ENCODE results near the gene MYDGF.
"Not testable (repeated sequence)": the region's sequence is repeated elsewhere in the genome, so short reads cannot be mapped to it uniquely, and the experiment has no call there.

MYDGF gene

DNA sequence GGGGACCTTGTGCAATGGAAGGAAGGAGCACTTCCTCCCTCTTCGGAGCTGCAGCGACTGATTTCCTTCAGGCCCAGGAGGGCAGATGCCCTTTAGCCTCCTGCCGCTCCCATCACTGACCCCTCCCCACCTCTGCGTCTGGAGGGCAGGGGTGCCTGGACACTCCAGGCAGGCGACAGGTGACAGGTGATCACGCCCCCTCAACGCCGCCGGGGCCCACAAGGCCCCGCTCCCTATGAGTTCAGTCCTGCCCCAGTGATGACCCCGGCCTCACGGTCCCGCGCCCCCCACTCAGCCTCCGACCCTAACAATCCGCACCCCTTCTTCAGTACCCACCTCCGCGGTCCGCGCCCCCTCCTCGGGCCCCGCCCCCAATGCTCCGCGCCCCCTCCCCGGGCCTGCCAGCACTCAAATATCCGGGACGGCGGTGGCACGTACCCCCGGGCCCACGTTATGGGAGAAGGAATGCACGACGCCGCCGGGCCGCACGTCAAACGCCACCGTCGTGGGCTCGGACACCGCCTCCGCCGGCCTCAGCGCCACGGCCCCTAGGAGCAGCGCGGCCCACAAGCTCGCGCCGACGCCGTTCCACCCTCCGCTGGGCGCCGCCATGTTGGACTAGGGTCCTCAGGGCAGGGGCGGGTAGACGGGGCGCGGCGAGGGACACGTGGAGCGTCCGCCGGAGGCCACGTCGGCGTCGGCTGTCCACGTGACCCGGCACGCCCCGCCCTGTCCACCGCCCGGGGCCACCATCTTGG is at the start of gene MYDGF:
MYDGF (minus strand) TSS at position 620 of the 758 bp plus-strand sequence; CDS start at position 612, 8 bp downstream.
- DNase-seq (ENCODE audit: low read depth): peak; percentile 85

DNA sequence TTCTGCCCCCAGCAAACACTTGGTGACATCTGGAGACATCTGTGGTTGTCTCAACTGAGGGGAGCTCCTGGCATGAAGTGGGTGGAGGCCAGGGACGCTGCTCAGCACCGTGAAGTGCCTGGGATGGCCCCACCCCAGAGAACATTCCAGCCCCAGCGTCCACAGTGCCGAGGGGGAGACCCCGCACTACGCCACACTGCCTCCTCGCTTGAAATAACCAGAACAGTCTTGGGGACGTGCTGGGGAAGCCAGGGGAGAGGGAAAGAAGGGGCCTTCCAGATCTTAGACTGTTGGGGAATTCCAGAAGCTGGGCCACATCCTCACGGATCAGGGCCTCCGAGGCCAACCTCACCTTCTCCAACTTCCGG is 49.3 kb upstream of the MYDGF start:
- DNase-seq (ENCODE audit: low read depth): no peak

- DNase-seq (ENCODE audit: low read depth): no peak
Observed at GRCh38 chr19:4717966-4718701, 48.0 kb upstream of the MYDGF start.

DNA sequence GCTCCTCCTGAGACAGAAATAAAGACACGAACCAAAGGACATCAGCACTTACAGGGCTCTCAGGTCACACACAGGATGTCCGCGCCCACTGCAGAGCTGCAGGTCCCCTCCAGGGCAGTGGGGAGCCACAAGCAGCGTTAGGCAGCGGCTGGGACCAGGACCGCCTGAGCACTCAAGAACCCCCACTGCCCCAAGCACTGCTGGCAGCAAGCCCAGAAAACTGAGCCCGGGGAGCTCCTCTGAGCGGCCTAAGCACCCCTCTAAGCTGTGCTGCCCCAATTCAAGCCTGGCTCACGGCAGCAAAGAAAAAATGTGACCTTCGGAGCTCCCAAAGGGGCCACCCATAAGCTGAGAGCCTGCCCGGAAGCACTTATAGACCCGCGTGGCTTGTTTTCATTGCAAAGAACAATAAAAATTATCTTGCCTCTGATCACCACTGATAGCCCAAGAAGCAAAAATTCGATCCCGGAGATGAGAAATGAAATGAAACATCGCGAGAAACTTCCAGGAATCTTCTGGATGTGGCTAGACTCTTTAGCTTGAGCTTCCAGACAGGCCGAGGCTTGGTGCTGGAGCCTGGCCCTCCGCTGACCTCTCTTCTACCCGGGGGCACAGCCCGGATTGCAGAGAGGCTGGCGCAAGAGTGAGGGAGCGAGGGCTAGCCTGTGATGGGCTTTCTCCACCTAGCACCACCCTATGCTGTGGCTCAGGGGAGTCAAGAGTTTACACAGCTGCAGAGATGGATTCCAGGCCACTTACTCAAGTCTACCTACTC is 47.2 kb upstream of the MYDGF start:
- no peak for DNase-seq (ENCODE audit: low read depth)

DNA sequence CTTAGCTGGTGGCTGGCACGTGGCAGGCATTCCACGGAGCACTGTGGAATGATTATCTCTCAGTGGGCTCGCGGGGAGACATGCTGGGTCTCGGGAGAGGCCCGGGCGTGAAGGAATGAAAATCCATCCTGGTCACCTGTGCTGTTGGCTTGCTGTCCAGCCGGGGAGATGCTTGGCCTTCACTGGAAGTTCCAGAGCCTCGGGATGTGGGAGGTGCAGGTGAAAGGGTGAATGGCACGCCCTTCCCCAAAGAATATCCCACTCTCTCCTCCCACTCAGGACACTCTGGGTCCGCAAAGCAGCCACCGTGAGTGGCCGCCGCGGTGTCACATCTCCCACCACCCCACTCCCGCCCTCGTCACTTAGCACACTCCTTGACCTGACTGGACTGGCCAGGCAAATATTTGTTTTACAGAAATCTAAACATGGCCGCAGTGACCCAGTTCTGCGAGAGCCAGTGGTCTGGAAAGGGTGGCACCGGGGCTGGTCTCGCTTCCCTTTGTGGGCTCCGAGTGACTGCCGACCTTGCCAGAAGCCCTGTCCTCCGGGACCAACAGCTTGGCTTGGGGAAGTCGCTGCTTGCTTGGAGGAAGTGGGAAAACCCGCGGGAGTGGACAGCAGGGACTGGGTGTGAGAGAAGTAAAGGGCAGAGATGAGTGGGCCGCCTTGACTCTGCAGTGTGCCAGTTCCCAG is 45.5 kb upstream of the MYDGF start:
- no peak for DNase-seq (ENCODE audit: low read depth)

DNA sequence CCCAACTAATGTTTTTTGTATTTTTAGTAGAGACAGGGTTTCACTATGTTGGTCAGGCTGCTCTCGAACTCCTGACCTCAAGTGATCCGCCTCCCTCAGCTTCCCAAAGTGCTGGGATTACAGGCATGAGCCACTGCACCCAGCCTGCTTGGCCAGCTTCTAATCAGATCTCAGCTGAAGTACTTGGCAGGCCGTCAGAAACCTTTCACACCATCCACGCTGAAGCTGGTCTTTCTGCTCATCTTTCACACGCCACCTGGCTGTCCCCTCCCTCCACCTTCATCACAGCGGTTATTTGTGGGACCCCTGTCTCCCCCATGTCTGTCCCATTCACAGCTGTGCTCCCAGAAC is 45.0 kb upstream of the MYDGF start:
- not testable (repeated sequence) for DNase-seq (ENCODE audit: low read depth)

GRCh38 chr19:4714016-4714415 is 43.9 kb upstream of the MYDGF start:
- DNase-seq (ENCODE audit: low read depth): no peak

DNA sequence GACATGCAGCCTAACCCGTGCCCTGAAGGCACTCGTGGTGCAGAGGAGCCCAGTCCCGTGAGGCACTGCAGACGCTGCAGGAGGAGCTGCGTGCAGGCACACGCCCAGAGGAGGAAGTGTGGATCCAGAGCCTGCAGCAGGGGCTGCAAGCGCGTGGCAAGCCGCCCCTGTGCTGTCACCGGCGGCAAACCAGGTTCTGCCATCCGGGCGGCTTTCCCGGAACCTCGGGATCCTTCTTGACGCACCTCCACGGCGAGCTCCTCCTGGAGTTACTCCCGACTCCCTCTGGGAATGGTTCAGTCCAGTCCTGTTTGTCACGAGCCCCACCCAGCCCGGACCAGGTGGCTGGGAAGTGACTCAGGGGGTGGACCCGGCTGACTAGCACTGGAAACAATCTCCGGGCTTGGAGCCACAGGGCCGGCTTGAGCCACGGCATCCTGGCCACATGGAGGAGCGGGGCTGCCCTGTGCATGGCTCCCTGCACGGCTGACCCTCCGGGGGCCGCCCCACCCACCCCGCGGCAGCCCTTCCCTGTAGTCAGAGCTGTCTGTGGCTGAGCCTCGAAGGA is 43.3 kb upstream of the MYDGF start:
- DNase-seq (ENCODE audit: low read depth): no peak

DNA sequence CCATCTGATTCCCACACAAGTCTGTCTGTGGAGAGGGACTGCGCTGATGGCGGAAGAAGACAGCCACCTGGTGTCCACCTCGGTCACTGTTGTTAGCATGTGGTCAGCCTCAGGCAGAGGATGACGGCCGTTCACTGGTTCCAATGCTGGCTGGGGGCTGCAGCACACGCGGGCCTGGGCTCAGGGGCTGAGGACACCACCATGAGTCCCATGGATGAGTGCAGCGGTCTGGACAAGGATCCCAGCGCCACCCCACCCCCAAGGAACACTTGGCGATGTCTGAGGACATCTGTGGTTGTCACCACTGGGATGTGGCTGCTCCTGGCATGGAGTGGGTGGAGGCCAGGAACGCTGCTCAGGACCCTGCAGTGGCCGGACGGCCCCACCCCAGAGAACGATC is 42.6 kb upstream of the MYDGF start:
- DNase-seq (ENCODE audit: low read depth): no peak

DNA sequence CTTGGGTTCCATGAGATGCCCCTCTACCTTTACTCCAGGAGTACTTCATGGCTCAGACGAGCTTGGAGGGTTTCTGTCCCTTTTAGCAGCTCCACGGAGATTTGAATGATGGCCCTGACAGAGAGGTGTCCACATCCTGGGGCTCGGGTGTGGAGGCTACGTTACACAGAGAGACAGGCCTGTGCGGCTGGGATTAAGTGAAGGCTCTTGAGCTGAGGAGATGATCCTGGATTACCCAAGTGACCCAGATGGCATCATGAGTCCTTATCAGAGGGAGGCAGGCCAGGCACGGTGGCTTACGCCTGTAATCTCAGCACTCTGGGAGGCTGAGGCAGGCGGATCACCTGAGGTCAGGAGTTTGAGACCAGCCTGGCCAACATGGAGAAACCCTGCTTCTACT is 41.1 kb upstream of the MYDGF start:
- DNase-seq (ENCODE audit: low read depth): no peak

DNA sequence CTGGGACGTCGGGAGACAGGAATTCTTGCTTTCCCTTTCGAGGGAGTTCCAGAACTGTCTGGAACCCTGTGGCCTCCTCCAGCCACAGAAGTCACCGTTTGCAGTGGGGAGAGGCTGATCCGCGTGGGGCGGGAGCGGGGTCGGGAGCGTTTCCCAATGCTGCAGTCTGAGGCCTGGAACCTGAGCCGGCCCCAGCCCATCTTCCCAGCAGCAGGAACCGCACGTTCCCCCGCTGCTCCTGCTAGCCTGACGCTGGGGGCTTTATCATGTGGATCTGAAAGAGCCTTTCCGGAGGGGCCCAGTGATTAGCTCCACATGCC is 40.1 kb upstream of the MYDGF start:
- DNase-seq (ENCODE audit: low read depth): no peak

DNA sequence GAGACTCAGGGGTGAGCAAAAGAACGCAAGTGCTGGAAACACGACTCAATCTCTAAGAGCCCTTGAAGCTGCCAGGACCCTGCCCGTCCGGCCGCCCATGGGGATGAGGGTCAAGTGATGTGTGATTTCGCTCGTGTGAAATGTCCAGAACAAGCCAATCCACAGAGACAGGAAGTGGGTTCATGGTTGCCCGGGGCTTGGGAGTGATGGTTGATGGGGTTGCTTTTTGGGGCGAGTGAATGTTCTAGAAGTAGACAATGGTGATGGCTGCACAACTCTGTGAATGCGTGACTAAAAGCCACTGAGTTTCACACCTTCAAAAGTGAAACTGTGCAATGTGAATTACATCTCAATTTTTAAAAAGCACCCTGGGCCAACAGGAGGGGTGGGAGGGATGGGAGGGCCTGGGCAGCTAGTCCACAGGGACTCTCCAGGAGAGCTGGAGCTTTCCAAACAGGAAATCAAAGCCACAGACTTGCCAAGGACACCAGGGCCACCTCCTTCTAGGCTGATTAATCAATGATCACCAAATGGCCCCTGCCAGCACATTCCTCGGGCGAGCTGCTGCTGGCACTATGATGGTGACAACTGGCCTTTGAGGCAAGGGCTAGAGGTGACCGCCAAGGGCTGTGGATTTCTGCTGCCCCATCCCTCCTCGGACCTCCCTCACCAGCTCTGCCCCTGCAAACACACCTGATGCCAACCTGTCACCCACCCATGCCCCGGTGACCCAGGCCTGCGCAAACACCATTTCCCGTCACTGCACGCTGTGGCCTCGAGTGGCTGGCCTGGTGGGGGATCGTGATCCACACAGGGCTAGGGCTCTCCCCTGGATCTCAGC is 39.5 kb upstream of the MYDGF start:
- no peak for DNase-seq (ENCODE audit: low read depth)

DNA sequence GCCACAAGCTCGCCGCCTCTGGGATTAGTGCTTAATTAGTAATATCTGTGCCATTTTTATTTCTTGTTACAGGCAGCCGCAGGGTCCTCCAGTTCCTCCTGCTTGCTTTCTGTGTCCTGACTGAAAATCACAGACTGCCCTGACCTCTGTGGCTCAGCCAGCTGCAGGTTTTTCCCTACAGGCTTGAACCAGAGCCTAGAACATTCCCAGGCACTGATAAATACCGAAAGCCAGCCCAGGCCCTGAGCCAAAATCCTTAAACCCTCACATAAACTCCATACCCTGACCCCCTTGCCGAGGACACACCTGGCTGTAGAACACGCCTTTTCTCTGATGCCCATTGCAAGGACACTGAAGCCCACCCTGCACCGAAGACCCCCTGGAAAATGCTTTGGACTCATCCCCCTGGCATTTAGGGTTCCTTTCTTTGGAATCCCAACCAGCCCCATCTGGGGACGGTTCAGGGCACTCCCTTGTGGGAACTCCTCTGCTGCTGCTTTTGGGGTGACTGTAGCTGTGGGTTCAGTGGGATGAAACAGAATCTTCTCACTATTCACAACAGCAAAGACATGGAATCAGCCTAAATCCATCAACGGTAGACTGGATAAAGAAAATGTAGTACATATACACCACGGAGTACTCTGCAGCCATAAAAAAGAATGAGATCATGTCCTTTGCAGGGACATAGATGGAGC is 38.0 kb upstream of the MYDGF start:
- DNase-seq (ENCODE audit: low read depth): no peak

DNA sequence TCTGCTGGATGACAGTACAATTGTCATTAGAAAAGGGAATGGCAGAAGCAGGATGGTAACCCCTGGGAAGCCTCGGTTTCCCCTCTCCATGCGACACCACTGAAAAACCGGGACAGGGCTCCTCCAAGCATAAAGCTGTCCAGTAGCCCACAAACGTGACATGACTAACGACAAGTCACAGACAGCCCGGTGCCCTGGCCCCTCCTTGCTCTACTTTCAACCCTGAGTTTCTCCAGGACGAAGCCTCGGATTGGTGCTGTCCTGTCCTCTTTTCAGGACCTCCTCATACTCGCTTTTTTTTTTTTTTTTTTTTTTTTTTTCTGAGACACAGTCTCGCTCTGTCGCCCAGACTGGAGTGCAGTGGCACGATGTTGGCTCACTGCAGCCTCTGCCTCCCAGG is 37.2 kb upstream of the MYDGF start:
- no peak for DNase-seq (ENCODE audit: low read depth)

- DNase-seq (ENCODE audit: low read depth): no peak
Observed at GRCh38 chr19:4705413-4706131, 35.4 kb upstream of the MYDGF start.

DNA sequence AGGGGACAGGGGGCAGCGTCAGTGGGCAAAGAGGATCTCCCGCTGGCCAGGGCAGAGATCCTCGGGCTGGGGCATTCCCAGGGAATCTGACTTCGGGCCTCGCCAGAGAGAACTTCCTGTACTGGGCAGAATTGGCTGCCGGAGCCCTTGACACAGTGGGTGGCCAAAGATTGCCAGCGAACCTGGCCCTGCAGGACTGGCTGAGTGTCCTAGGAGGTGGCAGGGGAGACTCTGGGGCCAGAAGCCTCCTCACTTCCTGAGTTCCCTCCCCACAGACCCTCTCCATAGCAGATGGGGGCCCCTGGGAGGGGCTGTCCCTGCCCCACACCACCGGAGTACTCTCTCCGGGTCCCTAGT is 34.2 kb upstream of the MYDGF start:
- DNase-seq (ENCODE audit: low read depth): no peak

GRCh38 chr19:4703671-4704316 is 33.7 kb upstream of the MYDGF start:
- no peak for DNase-seq (ENCODE audit: low read depth)

DNA sequence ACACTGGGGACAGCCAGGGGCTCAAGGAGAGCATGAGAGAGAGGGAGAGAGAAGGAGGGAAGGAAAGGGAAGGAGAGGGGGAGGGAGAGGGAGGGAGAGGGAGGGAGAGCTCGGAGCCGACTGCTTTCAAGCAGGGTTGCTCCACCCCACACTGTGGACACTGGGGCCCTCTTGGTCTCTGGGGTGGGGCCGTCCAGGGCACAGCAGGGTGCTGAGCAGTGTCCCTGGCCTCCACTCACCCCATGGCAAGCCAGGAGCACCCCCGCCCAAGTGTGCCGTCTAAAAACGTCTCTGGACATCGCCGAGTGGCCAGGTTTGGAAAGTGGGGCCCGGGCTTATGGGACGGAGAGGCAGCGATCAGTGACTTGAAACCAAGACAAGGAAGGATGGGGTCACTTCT is 32.6 kb upstream of the MYDGF start:
- no peak for DNase-seq (ENCODE audit: low read depth)

GRCh38 chr19:4701557-4701956 is 31.4 kb upstream of the MYDGF start:
- DNase-seq (ENCODE audit: low read depth): no peak

DNA sequence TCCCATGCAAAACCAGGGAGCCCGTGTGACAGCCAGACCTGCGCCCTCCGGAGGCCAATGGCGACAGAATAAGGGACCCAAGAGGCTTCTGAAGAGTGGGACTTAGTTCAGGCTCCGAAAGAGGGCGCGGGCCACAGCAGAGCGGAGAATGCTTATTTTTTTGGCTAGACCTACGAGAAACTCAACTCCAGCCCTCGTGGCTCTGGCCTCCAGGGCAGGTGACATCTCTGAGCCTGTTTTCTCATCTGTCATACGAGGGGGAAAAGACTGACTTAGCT is 30.5 kb upstream of the MYDGF start:
- no peak for DNase-seq (ENCODE audit: low read depth)

Data from stimulated activated CD8-positive, alpha-beta memory T cell treated with anti-CD3 and anti-CD28 coated beads, Interleukin-12 subunit alpha, Interleukin-12 subunit beta, amount 100 ng/mL, for 4 hours (primary cell).